ENCODE results near the gene DUSP9.
A peak's percentile ranks its signal among the peaks of the same experiment; 100 is the strongest.

DUSP9 gene

DNA sequence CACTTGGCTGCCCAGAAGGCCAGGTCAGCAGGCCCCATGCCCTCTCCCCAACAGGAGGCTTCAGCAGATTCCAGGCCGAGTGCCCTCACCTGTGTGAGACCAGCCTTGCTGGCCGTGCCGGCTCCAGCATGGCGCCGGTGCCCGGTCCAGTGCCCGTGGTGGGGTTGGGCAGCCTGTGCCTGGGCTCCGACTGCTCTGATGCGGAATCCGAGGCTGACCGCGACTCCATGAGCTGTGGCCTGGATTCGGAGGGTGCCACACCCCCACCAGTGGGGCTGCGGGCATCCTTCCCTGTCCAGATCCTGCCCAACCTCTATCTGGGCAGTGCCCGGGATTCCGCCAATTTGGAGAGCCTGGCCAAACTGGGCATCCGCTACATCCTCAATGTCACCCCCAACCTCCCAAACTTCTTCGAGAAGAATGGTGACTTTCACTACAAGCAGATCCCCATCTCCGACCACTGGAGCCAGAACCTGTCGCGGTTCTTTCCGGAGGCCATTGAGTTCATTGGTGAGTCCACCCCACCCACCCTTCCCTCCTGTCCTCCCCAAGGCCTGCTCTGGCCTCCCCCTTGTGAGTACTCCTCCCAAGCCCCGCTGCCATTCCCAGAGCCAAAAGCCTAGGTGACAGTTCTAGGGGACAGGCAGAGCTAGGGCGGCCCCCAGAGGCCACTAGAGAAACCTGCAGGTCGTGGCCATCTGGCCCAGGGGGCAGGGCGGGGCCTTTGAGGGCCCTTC, 2.3 kb downstream of the DUSP9 start:
- DNase-seq: no peak

DNA sequence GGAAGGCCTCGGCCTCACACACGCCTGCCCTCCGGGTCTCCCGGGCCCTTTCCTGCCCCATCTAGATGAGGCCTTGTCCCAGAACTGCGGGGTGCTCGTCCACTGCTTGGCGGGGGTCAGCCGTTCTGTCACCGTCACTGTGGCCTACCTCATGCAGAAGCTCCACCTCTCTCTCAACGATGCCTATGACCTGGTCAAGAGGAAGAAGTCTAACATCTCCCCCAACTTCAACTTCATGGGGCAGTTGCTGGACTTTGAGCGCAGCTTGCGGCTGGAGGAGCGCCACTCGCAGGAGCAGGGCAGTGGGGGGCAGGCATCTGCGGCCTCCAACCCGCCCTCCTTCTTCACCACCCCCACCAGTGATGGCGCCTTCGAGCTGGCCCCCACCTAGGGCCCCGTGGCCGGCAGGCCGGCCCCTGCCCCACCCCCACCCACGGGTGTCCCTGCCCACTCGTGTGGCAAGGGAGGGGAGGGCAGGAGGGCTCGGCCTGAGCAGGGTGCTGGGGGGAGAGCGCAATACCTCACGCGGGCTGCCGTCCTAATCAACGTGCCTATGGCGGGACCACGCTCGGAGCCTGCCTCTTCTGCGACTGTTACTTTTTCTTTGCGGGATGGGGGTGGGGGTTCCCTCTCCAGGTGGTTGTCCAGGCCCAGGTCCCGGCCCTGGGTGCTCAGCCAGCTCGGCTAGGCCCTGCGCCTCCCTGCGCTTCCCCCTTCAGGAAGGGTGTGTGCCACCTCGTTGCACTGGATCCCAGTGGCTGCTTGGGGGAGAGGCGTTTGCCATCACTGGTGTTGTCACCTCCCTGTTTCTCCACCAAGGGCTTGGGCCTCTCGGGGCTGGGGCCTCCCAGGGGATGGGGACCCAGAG, 3.1 kb downstream of the DUSP9 start:
- no peak for DNase-seq

DNA sequence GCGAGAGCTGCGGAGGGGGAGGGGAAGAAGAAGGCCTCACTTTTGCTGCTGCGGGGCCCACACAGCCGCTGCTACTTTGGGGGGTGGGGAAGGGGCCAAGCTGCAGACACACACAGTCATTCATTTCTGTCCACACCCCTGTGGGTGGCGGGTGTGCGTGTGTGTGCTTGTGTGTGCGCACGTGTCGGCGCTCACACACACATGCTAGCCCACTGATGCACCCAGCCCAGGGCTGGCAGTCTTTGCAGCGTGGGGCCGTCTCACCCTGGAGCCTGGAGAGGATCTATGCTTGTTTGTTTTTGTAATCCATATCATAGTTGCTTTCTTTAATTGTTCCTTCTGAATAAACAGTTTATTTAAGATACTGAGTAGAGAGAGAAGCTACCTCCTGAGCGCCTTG, 4.0 kb downstream of the DUSP9 start:
- DNase-seq: no peak

DNA sequence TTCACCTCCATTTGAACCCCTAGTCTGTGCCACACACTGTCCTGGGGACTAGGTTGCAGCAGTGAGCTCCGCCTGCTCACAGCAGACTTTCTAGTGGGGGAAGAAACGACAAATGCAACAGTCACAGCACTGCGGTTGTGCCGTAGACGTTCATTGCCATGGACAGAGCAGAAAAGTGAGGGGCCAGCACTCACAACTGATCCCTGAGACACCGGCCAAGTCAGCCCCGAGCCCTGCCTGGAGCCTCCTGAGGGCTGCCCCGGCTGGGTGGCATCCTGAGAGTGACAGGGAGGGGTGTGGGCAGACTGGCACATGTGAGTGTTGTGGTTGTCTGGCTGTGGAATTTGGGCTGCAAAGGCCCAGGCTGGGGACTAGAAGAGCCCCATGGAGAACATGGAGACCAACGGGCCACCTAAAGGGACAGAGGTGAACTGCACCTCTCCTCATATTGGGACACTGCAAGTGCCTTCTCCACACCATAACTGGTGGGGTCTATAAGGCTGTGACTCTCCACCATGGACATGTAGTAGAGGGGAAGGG, 4.6 kb downstream of the DUSP9 start:
- no peak for DNase-seq

DNA sequence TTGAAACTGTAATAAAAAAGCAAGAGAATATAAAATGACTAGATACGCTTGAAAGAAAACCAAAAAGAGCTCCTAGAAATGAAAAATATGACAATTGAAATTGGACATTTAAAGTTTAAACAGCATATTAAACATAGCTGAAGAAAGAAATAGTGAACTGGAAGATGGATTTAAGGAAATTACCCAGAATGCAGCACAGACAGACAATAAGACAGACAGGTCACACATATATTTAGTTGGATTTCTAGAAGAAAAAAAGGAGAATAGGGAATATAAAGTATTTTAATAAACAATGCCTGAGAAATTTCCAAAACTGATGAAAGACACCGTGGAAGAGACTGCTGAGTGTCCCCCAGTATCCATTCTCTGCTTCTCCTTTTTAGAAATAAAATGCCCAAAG, 6.6 kb downstream of the DUSP9 start:
- no peak for DNase-seq

DNA sequence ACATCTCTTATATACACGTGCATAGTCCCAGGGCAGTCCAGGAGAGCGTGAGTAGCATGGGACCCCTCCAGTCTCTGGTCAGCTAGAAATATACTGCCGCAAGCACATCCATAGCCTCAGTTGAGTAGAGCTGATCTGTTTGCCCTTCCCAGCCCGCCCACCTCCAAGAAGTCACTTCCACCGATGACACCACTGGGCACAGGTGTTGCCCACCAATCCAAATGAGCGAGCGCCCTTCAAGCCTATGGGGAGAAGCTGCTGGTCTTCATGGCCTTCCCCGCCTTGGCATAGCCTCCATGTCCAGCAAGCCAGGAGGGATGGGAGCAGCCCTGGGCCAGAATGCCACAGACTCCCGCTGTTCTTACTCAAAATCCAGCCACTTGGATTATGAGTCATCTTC, 10.2 kb downstream of the DUSP9 start:
- DNase-seq: no peak

DNA sequence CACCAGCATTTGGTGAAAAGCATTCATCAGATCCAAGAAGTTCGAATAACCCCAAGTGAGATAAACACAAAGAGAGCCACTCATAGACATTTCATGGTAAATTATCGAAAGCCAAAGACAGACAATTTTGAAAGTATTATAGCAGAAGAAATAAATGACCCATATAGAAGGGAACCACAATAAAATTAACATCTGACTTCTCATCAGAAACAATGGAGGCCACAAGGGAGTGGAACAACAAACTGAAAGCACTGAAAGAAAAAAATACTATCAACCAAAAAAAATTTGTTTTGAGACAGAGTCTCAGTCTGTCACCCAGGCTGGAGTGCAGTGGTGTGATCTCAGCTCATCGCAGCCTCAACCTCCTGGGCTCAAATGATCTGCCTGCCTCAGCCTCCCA, 12.3 kb downstream of the DUSP9 start:
- DNase-seq: no peak

DNA sequence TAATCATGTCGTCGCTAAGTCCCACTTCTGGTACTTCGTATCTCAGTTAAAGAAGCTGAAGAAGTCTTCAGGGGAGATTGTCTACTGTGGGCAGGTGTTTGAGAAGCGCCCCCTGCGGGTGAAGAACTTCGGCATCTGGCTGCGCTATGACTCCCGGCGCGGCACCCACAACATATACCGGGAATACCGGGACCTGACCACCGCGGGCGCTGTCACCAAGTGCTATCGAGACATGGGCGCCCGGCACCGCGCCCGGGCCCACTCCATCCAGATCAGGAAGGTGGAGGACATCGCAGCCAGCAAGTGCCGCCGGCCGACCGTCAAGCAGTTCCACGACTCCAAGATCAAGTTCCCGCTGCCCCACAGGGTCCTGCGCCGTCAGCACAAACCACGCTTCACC, 15.3 kb downstream of the DUSP9 start:
- DNase-seq: no peak

DNA sequence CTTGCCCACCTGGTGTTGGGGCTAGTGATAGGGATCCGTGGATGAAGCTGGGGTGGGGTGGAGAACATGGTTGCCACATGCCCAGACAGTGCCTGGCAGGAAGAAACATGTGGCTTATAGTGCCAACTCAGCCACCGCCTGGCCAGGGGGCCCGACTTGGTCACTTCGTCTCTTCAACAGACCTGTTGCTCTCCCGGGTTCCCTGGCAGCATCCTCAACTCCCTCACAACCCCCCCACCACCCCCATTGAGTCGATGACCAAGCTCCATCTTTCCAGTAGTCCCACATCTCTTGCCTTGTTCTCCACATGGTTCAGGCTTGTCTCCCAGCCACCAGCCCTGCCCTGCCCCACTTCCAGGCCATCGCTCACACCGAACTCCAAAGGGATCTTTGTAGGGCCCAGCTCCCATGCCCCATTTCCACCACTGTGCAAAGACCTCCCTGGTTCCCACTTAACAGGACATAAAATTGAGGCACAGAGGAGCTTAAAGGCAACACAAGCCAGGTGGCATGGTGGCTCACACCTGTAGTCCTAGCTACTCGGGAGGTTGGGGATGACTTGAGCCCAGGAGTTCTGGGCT, 18.8 kb downstream of the DUSP9 start:
- no peak for DNase-seq

DNA sequence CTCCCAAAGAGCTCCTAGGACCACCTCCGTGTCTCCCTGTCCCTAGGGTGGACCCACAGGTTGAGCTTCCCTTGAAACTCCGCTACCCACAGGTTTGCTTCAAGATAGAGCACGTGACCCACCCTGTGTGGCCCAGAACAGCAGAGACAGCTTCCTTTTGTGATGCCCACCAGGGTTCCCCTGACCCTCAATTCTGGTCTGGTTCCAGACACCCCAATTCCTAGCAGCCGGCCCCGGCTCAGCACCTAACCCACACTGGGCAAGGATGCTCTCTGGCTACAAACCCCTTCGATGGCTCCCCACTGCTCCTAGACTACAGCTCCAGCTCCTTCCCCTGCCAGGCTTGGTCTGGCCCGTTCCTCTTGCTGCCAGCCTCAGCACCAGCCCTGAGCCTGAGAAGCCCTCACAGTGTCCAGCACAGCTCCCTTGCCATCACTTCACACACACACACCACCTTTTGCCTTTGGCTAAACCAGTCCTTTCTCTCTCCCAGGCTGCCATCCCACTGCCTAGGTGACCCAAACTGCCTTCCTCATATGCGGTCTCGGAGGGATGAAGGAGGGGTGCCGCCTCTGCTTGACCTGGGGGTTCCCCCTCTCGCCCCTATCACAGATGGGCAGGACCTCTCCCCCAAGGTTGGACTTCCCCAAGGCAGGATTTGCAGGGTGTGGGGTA, 20.4 kb downstream of the DUSP9 start:
- no peak for DNase-seq

DNA sequence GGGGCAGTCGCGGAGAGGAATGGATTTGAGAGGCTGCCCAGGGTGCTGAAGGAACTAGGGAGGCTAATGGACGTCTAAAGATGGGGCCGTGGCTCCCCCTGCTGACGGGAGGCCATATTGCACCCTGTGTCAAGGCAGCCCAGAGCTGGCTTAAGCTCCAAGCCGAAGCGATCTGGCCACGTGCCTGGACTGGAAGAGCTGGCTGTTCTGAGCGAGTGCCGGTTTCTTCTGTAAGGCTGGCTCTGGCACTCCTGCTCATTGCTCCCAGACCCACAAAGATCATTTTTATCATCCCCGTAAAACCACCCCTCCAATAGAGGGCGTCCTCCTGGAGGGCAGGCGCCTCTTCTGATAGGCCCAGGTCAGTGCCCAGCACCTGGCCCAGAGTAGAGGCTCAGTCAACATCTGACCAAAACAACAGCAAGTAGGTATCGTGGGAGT, 21.0 kb downstream of the DUSP9 start:
- peak; percentile 68 for DNase-seq

DNA sequence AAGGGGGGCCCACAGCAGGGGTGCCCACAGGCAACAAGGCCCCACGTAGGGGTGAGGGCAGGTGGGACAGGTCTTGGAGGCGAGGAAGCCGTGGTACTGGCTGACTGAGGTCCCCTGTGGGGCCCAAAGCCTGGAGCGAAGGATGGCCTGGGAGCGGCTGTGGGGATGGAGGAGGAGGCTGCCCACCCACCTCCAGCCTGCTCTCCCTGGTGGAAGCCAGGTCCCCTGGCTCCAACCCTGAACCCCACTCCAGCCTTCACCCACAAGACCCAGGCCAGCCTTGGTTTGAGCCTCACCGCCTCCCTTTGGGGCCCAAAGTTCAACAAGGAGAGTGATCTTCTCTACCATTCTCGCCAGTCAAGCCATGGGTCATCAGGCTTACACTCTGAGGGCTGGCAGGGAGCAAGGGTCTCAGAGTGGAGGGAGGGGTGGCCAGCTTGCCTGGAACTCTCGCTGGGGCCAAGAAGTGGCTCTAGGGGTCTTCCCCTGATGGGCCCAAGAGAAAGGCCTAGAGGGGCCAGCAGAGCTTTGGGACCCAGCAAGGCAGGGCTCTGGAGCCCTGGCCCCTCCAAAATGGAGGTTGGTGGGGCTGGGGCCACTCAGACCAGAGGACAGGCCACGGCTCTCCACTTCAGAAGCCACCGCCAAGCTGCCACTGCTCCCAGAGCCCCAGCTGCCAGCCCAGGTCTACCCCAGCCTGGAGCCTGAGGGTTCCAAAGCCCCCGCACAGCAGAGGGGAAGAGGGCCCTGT, 21.6 kb downstream of the DUSP9 start:
- no peak for DNase-seq

DNA sequence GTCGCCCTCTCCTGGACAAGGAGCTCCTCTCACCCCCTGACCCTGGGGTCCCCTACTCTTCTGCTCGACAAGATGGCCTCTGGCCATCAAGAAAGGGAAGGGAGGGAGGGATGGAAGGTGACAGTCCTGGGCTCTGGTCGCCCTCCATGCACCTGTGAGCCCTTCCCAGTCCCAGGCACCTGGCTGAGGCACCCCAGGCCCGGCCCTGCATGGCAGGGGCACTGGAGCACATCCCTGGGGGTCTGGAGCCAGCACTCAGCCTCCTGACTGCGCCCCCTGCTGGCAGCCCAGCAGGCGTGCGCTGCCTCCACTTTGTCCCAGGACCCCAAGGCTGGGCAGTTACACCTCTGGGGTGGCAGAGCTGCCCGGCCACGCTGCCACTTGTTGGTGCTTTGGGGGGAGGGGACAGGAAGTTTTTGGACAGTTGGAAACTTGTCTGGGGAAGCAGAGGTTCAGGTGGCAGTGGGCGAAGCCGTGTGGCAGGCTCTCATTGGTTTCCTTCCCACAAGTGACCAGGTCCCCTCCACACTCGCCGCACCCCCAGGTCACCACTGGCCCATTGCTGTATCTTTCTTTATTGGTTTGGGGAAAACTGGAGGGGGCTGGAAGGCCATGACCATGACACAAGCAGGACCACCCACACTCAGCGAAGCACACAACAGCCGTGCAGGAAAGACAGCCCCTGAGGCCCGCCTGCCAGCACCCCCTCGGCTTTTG, 22.3 kb downstream of the DUSP9 start:
- DNase-seq: no peak

DNA sequence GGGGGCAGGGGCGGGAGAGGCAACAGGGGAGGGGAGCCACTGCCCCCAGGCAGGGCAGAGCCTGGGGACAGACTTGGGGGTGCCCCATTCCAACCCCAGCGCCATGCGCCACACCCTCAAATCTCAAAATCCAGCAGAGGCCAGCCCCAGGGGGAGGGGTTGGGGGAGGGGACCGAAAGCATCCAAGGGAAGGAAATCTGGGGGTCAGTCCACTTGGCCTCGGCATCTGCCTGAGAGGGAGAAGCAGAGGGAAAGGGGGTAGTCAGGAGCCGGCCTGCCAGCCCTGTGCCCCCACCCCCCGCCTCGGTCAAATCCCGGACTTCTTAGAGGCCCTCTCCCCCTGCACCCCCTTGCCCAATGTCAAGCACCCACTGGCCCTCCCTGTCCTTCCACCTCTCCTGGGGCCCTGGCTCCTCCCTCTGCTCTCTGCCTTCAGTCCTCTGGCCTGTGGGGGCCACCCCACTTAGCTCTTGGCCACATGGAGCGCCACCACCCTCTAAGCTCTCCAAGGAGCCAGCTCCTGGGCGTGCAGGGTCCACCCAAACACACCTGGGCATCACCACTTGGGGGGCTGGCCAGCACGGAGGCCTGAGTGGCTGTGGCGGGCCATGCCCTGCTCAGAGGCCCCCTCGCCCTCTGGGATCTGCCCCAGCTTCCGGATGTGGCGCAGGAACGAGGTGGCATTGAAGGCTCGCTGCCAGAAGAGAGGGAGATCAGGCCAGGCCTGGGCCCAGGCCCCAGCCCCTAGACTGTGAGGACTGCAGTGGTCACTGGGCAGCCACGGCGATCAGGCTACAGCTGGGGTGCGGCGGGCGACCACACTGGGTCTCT, 23.1 kb downstream of the DUSP9 start:
- no peak for DNase-seq

DNA sequence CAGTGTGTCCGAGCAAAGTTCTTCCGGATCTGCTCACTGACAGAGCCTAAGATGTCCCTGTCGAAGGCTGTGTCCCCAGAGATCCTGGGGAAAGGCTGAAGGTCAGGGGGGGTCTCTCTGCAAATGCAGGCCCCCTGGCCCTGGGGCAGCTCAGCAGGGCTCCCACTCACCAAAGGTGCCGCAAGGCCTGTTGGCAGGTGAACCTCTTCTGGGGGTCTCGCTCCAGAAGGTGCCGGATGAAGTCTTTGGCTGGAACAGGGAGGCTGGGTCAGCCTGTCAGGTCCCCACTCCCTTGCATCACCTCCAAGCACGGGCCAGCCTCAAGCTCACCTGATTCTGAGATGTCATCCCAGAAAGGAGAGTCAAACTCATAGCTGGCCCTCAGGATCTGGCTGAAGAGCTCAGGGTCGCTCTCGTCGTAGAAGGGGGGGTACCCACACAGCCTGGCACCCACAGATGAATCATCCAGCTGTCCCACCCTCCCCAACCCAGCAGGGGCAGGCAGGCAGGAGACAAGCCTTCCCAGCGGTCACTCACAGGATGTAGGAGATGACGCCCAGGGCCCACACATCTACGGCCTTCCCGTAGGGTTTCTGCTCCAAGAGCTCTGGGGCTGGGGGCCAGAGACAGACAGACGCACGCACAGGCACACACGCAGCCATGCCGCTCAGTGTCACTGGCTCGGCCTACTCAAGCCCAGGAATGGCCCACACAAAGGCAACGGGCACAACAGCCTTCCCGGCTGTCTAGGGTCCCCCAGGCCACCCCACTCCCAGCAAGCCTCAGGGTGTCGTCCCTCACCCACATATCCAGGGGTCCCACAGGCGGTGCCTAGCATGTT, 24.0 kb downstream of the DUSP9 start:
- no peak for DNase-seq

DNA sequence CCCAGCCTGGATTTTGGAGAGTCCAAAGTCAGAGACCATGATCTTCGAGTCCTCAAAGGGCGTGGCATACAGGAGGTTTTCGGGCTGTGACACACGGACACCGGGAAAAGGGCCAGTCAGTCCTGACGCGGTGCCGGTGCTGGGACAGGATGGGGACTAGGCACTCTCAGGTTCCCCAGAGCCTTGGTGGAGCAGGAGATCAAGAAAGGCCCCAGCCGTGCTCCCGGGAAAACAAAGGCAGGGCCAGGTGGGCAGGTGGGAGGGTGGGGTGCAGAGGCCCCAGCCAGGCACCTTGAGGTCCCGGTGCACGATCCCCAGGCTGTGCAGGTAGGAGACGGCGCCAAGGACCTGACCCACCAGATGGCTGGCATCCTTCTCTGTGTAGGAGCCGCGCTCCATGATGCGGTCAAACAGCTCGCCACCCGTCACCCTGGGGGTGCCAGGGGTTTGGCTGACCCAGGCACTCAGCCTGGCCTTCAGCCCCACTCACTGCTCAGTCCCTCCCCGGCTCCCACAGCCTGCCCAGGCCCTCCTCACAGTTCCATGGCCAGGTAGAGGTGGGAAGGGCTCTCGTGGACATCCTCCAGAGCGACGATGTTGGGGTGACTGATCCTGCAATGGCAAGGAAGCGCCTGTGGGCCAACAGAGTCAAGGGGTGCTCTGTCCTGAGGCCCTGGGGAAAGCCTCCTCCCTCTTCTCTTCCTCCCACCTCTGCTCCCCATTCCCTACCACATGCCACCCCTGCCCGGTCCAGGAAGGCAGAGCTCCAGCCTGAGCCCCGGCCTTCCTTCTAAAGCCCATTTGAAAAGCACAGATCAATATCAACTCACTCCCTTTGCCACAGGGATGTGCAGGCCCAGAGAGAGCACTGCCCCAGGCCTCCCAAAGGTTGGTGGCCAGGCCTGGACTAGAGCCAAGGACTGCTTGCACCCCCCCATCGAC, 24.9 kb downstream of the DUSP9 start:
- DNase-seq: no peak

DNA sequence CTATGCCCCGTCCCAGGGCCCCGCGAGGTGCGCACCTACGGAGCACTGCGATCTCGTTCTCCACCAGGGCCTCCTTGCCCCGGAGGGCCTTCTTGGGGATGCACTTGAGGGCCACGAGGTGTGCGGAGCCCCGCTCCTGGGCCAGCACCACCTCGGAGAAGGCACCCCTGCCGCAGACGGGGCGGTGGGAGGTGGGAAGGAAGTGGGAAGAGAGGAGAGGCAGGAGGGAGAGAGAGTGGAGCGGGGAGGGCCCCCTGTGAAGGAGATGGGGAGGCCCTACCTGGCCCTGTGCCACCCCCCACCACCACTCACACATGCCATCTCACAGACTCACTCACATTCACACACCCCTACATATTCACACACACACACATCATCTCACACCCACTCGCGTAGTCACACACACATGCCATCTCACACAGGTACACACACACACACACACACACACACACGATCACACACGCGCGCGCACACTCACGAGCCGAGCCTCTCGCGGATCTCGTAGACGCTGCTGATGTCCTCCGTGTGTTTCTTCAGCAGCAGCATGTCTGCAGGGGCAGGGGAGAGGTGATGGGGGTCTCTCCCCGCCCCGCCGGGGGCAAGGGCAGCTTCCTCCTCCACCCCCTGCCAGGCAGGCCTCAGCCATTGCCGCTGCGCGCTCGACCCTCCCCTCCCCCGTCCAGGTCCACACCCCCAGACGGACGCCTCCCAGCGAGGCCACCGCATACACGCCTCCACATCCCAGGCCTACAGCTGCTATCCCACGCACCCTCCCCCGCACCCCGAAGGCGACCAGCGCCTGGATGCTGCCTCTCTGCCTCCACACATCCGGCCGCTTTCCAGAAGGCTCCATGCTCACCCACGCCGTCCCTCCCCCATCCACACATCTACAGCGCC, 25.8 kb downstream of the DUSP9 start:
- DNase-seq: no peak

Data from GDM1 (cell line).